Activated CD4-positive, alpha-beta T cell treated with anti-CD3 and anti-CD28 coated beads, Interleukin-2, amount 50 U/mL, for 16 hours (primary cell): ENCODE data around the gene MYO19.
"Not testable (repeated sequence)": the region's sequence is repeated elsewhere in the genome, so short reads cannot be mapped to it uniquely, and the experiment has no call there.

Experiments used
- DNase-seq: peaks from one replicate; pipeline ENCODE4 v3.0.0-alpha.2; 2020

The MYO19 gene

GRCh38 chr17:36459601-36460000, 75.1 kb downstream of the MYO19 start:
- no peak for DNase-seq

DNA sequence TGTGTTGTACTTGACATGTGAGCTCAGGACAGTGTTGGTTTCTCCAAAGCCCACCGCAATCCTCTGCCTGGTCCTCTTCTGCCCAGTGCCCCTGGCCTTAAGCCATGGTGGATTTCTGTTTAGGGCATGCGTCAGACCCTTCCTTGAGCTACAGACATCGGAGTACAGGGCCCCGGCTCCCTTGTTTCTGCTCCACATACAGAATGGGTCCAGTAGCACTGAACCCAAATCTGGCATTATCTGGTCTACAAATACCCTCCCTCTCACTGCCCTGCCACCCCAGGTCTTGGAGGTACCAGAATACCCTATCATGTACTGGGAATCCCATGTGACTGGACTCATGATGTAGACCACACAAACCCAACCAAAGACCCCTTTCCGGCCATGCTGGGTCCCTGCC, 75.6 kb downstream of the MYO19 start:
- DNase-seq, result no peak

- not testable (repeated sequence) for DNase-seq
Observed at GRCh38 chr17:36457701-36458100, 77.0 kb downstream of the MYO19 start.

- not testable (repeated sequence) for DNase-seq
Observed at GRCh38 chr17:36452888-36453287, 81.8 kb downstream of the MYO19 start.

DNA sequence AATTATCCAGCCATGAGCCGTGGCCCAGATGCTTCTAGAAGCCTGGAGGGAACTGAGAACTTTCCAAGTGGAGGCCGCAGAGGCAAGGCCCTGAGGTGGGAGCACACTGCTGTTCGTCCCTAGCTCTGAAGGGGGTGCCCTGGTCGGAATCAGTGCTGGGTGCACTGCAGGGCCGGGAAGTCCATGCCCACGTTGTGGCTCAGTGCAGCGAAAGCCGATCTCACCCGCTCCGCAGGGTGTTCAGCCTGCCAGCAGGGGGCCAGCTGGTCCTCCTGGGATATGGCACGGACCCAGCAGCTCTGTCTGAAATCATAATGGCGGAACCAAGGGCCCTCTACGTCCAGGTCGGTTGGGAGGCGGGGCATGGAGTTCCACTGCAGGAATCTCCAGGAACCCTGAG, 84.7 kb downstream of the MYO19 start:
- not testable (repeated sequence) for DNase-seq
